ENCODE results near the gene PRDM16. TPM values are rescaled to one million over a fixed set of nuclear protein-coding genes. Genes with fewer than 3 reads are reported as not detected.

The PRDM16 gene
- total RNA-seq, 4 donors from 2014 or later: 0.26 to 7.7 (median 0.35) TPM; not detected in 1

DNA sequence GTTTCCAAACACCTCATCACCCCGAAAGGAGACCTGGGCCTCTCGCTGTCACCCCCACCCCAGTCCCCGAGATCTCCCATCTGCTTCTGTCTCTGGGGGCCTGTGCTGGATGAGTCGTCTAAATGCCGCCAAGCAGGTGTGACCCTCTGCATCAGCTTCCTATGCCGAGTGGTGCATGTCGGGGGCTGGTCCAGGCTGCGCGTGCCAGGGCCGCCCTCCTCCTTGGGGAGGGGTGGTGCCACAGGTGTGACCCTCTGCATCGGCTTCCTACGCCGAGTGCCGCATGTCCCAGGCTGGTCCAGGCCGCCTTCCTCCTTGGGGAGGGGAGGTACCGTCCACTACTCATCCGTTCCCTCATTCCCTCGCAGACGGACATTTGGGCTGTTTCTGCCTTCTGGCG lies 115.7 kb downstream of the PRDM16 start:
- no peak for DNase-seq
- Histone ChIP-seq H3K27ac (no peak overlapping the region), H3K9me3 (no peaks in the 10 kb centered on the region), H3K27me3 (no peaks in the 10 kb centered on the region), H3K4me1 (no peaks in the 10 kb centered on the region), H3K36me3 (no peaks in the 10 kb centered on the region), H3K4me3 (no peak overlapping the region)
- TF ChIP-seq, protein P1, sequence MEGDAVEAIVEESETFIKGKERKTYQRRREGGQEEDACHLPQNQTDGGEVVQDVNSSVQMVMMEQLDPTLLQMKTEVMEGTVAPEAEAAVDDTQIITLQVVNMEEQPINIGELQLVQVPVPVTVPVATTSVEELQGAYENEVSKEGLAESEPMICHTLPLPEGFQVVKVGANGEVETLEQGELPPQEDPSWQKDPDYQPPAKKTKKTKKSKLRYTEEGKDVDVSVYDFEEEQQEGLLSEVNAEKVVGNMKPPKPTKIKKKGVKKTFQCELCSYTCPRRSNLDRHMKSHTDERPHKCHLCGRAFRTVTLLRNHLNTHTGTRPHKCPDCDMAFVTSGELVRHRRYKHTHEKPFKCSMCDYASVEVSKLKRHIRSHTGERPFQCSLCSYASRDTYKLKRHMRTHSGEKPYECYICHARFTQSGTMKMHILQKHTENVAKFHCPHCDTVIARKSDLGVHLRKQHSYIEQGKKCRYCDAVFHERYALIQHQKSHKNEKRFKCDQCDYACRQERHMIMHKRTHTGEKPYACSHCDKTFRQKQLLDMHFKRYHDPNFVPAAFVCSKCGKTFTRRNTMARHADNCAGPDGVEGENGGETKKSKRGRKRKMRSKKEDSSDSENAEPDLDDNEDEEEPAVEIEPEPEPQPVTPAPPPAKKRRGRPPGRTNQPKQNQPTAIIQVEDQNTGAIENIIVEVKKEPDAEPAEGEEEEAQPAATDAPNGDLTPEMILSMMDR (IDR thresholded peaks at IDR 0.05): no peak
- no peak for TF ChIP-seq POLR2A (IDR thresholded peaks at IDR 0.05)
- intact Hi-C loops (cut with DNase I; ENCODE audit: low total_unique reads): no loop called here

DNA sequence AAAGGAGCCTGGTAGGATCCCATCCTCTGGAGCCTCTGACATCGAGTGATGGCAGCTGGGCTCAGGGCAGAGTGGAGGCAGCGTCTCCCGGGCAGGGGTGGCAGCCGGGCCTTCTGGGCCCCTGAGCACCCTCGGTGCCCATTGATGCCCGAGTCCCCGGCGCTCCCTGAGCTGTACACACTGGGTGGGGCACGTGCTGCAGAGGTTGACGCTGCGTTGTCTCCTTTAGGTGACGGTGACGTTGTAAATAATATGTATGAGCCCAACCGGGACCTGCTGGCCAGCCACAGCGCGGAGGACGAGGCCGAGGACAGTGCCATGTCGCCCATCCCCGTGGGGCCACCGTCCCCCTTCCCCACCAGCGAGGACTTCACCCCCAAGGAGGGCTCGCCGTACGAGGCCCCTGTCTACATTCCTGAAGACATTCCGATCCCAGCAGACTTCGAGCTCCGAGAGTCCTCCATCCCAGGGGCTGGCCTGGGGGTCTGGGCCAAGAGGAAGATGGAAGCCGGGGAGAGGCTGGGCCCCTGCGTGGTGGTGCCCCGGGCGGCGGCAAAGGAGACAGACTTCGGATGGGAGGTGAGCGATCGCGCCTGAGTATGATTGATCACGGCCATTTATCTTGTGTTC lies 117.0 kb downstream of the PRDM16 start:
- TF ChIP-seq, protein P1 (IDR thresholded peaks at IDR 0.05): no peak
- TF ChIP-seq POLR2A (IDR thresholded peaks at IDR 0.05): no peak
- Histone ChIP-seq H3K27ac (peak overlapping the region; percentile 36 to 44), H3K27me3 (no peaks in the 10 kb centered on the region), H3K9me3 (no peaks in the 10 kb centered on the region), H3K4me1 (no peaks in the 10 kb centered on the region), H3K4me3 (no peak overlapping the region), H3K36me3 (no peaks in the 10 kb centered on the region)
- intact Hi-C loops (cut with DNase I; ENCODE audit: low total_unique reads): no loop called here
- no peak for DNase-seq

DNA sequence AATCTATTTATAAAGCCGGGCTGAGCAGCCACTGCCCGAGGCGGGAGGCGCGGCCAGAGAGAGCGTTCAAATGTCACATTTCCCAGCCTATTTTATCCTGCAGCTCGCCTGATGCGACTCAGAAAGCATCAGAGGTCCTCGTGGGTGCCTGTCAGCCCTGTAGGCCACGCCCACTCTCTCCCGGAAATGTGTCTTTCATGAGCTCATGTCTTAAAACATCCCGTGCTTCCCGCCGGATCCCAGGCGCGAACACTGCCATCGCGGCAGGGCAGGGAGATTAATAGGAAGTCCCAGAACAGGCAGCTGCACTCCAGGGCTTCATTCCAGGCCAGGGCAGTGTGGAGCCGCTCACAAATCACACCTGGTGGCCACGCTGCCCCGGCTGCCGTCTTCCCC lies 117.5 kb downstream of the PRDM16 start:
- TF ChIP-seq POLR2A (IDR thresholded peaks at IDR 0.05): peak in 1 of 2 donors; percentile 14
- TF ChIP-seq, protein P1 (IDR thresholded peaks at IDR 0.05): no peak
- H3K36me3 ChIP-seq: no peaks in the 10 kb centered on the region
- peak overlapping the region; percentile 44 to 52 for H3K27ac ChIP-seq
- no peaks in the 10 kb centered on the region for H3K27me3 ChIP-seq
- no peaks in the 10 kb centered on the region for H3K9me3 ChIP-seq
- intact Hi-C loops (cut with DNase I; ENCODE audit: low total_unique reads): no loop called here
- H3K4me3 ChIP-seq: no peak overlapping the region
- no peaks in the 10 kb centered on the region for H3K4me1 ChIP-seq
- DNase-seq: peak; percentile 62 to 69

DNA sequence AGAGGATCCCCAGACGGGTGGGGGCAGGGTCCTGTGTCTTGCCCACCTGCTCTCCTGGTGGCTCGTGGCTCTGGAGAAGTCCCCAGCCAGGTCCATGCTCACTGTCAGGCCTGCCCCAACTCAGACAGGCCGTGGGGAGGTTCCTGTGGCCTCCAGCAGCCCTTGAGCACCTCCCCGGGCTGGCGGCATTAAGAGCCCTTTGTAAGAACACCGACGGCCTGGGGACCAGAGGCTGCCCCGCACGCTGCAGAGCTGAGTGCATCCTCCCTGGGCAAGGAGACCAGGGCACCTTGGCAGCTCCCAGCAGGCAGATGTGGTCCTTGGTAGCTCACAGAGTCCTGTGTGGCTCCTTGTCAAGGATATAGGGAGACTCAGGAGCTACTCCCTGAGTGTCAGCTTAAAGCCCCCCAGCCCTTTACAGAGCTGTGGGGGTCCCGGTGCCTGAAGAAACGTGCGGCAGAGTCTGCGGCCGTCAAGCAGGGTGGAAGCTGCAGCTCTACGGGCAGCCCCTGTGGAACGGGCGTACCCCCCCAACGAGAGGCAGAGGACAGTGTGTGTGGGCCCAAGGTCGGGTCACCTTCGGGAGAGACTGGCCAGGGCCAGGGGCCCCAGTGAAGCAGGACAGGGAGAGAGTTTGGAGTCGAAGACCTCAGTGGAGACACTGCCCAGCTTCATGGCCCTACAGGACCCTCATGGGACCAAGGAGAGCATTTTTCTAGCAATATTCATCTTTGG lies 118.6 kb downstream of the PRDM16 start:
- DNase-seq: no peak
- Histone ChIP-seq H3K36me3 (no peaks in the 10 kb centered on the region), H3K4me1 (no peaks in the 10 kb centered on the region), H3K4me3 (no peak overlapping the region), H3K9me3 (no peaks in the 10 kb centered on the region), H3K27me3 (no peaks in the 10 kb centered on the region), H3K27ac (peak overlapping the region in 1 of 2 donors; percentile 52)
- TF ChIP-seq, protein P1 (IDR thresholded peaks at IDR 0.05): no peak
- TF ChIP-seq POLR2A (IDR thresholded peaks at IDR 0.05): no peak
- intact Hi-C loops (cut with DNase I; ENCODE audit: low total_unique reads): no loop called here

Data from uterus (tissue), 4 donors.